HCEC 1CT (cell line): ENCODE results near the gene CTAGE6.
"Not testable (repeated sequence)": the region's sequence is repeated elsewhere in the genome, so short reads cannot be mapped to it uniquely, and the experiment has no call there.

Experiments used
- DNase-seq: peaks from one replicate; pipeline ENCODE4 v3.0.0-alpha.2; 2017

CTAGE6 gene

GRCh38 chr7:143757596-143757995, at the start of gene CTAGE6:
CTAGE6 (minus strand) TSS chr7:143757696; CDS start chr7:143757658, 38 bp downstream.
- not testable (repeated sequence) for DNase-seq

GRCh38 chr7:143806664-143807071, 49.2 kb upstream of the CTAGE6 start:
- DNase-seq: not testable (repeated sequence)

- not testable (repeated sequence) for DNase-seq
Measured at GRCh38 chr7:143797896-143798290, 40.4 kb upstream of the CTAGE6 start.

- peak; percentile 0 for DNase-seq
Measured at GRCh38 chr7:143797119-143797895, 39.8 kb upstream of the CTAGE6 start.

- not testable (repeated sequence) for DNase-seq
Measured at GRCh38 chr7:143795653-143796052, 38.2 kb upstream of the CTAGE6 start.

GRCh38 chr7:143792633-143793032, 35.1 kb upstream of the CTAGE6 start:
- DNase-seq: not testable (repeated sequence)

GRCh38 chr7:143785415-143786182, 28.1 kb upstream of the CTAGE6 start:
- DNase-seq: not testable (repeated sequence)

GRCh38 chr7:143779591-143779990, 22.1 kb upstream of the CTAGE6 start:
- DNase-seq: not testable (repeated sequence)

- DNase-seq: not testable (repeated sequence)
Measured at GRCh38 chr7:143772738-143773468, 15.4 kb upstream of the CTAGE6 start.

- not testable (repeated sequence) for DNase-seq
Measured at GRCh38 chr7:143767531-143767930, 10.0 kb upstream of the CTAGE6 start.

GRCh38 chr7:143765678-143766077, 8.2 kb upstream of the CTAGE6 start:
- DNase-seq: not testable (repeated sequence)

GRCh38 chr7:143763065-143763464, 5.6 kb upstream of the CTAGE6 start:
- DNase-seq: not testable (repeated sequence)

- DNase-seq: not testable (repeated sequence)
Measured at GRCh38 chr7:143745340-143745739, 12.2 kb downstream of the CTAGE6 start.

GRCh38 chr7:143737037-143737819, 20.3 kb downstream of the CTAGE6 start:
- peak; percentile 49 for DNase-seq

- DNase-seq: no peak
Measured at GRCh38 chr7:143735962-143736361, 21.5 kb downstream of the CTAGE6 start.

GRCh38 chr7:143733876-143734275, 23.6 kb downstream of the CTAGE6 start:
- no peak for DNase-seq

GRCh38 chr7:143728333-143728862, 29.1 kb downstream of the CTAGE6 start:
- DNase-seq: no peak

- not testable (repeated sequence) for DNase-seq
Measured at GRCh38 chr7:143727561-143727960, 29.9 kb downstream of the CTAGE6 start.

- not testable (repeated sequence) for DNase-seq
Measured at GRCh38 chr7:143726143-143726542, 31.4 kb downstream of the CTAGE6 start.

GRCh38 chr7:143720335-143720734, 37.2 kb downstream of the CTAGE6 start:
- DNase-seq: not testable (repeated sequence)

- not testable (repeated sequence) for DNase-seq
Measured at GRCh38 chr7:143715543-143716193, 41.8 kb downstream of the CTAGE6 start.
